ENCODE measurements around the gene PRODH2. TPM values are rescaled to one million over a fixed set of nuclear protein-coding genes. Genes with fewer than 3 reads are reported as not detected.
"Not testable (repeated sequence)": the region's sequence is repeated elsewhere in the genome, so short reads cannot be mapped to it uniquely, and the experiment has no call there.

PRODH2 gene
- total RNA-seq, 6 experiments from 2014 or later, result not detected

GRCh38 chr19:35797663-35798062 is 15.0 kb downstream of the PRODH2 start:
- Mint-ChIP-seq H3K9me3 (no peaks in the 10 kb centered on the region), H3K27ac (no peak overlapping the region), H3K4me3 (no peak overlapping the region), H3K27me3 (ENCODE audit: insufficient read depth) (peaks cover 44% of the 10 kb centered on the region), H3K4me1 (ENCODE audit: low read depth) (no peaks in the 10 kb centered on the region), H3K36me3 (ENCODE audit: low read depth) (no peaks in the 10 kb centered on the region)
- TF ChIP-seq, protein P1, sequence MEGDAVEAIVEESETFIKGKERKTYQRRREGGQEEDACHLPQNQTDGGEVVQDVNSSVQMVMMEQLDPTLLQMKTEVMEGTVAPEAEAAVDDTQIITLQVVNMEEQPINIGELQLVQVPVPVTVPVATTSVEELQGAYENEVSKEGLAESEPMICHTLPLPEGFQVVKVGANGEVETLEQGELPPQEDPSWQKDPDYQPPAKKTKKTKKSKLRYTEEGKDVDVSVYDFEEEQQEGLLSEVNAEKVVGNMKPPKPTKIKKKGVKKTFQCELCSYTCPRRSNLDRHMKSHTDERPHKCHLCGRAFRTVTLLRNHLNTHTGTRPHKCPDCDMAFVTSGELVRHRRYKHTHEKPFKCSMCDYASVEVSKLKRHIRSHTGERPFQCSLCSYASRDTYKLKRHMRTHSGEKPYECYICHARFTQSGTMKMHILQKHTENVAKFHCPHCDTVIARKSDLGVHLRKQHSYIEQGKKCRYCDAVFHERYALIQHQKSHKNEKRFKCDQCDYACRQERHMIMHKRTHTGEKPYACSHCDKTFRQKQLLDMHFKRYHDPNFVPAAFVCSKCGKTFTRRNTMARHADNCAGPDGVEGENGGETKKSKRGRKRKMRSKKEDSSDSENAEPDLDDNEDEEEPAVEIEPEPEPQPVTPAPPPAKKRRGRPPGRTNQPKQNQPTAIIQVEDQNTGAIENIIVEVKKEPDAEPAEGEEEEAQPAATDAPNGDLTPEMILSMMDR (IDR thresholded peaks at IDR 0.05), result no peak
- no peak for DNase-seq

GRCh38 chr19:35796645-35797542 is 15.8 kb downstream of the PRODH2 start:
- Mint-ChIP-seq H3K4me3 (no peak overlapping the region), H3K9me3 (no peaks in the 10 kb centered on the region), H3K36me3 (ENCODE audit: low read depth) (no peaks in the 10 kb centered on the region), H3K4me1 (ENCODE audit: low read depth) (no peaks in the 10 kb centered on the region), H3K27ac (no peak overlapping the region), H3K27me3 (ENCODE audit: insufficient read depth) (peaks cover 40% of the 10 kb centered on the region)
- no peak for DNase-seq
- TF ChIP-seq, protein P1 (IDR thresholded peaks at IDR 0.05), result no peak

- not testable (repeated sequence) for DNase-seq; H3K36me3 Mint-ChIP-seq (ENCODE audit: low read depth); H3K9me3 Mint-ChIP-seq; H3K4me3 Mint-ChIP-seq; H3K27ac Mint-ChIP-seq; H3K4me1 Mint-ChIP-seq (ENCODE audit: low read depth)
- peaks cover 35% of the 10 kb centered on the region for H3K27me3 Mint-ChIP-seq (ENCODE audit: insufficient read depth)
Observed at GRCh38 chr19:35795564-35795963, 17.1 kb downstream of the PRODH2 start.

- Mint-ChIP-seq H3K27ac (no peak overlapping the region), H3K36me3 (ENCODE audit: low read depth) (no peaks in the 10 kb centered on the region), H3K9me3 (no peaks in the 10 kb centered on the region), H3K4me3 (no peak overlapping the region), H3K4me1 (ENCODE audit: low read depth) (no peaks in the 10 kb centered on the region), H3K27me3 (ENCODE audit: insufficient read depth) (peaks cover 20% of the 10 kb centered on the region)
- DNase-seq, result no peak
- TF ChIP-seq, protein P1 (IDR thresholded peaks at IDR 0.05), result no peak
Observed at GRCh38 chr19:35793381-35794165, 19.1 kb downstream of the PRODH2 start.

GRCh38 chr19:35792888-35793287 is 19.8 kb downstream of the PRODH2 start:
- H3K27ac Mint-ChIP-seq, result no peak overlapping the region
- H3K36me3 Mint-ChIP-seq (ENCODE audit: low read depth), result no peaks in the 10 kb centered on the region
- H3K9me3 Mint-ChIP-seq, result no peaks in the 10 kb centered on the region
- TF ChIP-seq, protein P1 (IDR thresholded peaks at IDR 0.05), result no peak
- H3K4me3 Mint-ChIP-seq, result no peak overlapping the region
- peaks cover 16% of the 10 kb centered on the region for H3K27me3 Mint-ChIP-seq (ENCODE audit: insufficient read depth)
- DNase-seq, result no peak
- H3K4me1 Mint-ChIP-seq (ENCODE audit: low read depth), result no peaks in the 10 kb centered on the region

DNA sequence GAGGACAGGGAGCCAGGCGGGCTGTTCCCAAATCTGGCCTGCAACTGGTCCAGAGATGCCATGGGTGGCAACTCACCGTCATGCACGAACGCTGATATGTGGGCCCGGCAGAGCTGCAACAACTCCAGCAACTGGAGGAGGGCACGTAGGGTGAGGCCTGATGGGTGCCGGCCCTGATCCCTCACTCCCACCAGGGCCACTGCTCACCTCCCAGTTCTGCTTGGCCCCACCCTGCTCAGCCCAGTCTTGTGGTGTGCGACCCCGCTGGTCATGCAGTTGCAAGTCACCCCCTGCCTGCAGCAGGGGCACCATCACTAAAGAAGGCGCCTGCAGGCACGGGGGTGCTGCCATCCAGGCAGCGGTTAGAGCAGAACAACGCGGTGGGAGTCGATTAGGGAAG is 20.3 kb downstream of the PRODH2 start:
- TF ChIP-seq, protein P1 (IDR thresholded peaks at IDR 0.05), result no peak
- H3K27ac Mint-ChIP-seq, result no peak overlapping the region
- H3K4me3 Mint-ChIP-seq, result no peak overlapping the region
- no peaks in the 10 kb centered on the region for H3K36me3 Mint-ChIP-seq (ENCODE audit: low read depth)
- peaks cover 16% of the 10 kb centered on the region for H3K27me3 Mint-ChIP-seq (ENCODE audit: insufficient read depth)
- no peak for DNase-seq
- H3K9me3 Mint-ChIP-seq, result no peaks in the 10 kb centered on the region
- H3K4me1 Mint-ChIP-seq (ENCODE audit: low read depth), result no peaks in the 10 kb centered on the region
